ENCODE data around the gene ENOX1.

ENOX1 gene

DNA sequence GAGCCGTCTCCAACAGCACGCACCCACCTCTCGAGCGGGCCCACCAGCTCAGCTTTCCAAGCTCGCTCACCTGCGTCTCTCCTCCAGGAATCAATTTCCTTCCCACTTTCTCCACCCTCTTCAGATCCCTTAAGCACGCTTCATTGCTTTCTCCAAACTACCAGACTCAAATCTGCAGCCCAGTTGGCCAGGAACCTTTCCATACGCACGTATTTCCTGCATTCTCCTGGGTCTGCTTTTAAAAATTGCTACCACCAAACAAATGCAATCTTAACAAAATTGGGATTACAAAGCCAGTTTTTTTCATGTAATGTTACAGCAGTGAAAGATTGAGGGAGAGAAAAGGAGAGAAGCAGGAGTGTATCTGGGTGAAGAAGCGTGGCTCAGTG lies 1.5 kb downstream of the ENOX1 start:
- no peak for DNase-seq

DNA sequence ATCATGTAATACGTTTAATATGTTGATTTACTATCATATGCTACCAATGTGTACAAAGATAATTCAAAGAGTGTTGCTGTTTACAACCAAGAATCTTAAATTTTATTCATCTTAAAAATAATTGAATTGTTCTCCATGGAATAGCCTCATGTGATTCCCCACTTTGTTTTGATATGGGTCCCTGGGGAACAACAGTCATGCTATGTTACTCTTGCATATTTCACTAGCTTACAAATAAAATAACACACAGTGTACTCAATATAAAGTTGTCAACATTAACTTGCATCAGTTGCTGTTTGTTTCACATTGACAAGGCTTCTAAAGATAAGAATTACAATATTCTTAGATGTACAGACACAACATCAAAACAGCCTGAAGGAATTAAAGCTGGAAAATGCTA lies 2.3 kb downstream of the ENOX1 start:
- no peak for DNase-seq

DNA sequence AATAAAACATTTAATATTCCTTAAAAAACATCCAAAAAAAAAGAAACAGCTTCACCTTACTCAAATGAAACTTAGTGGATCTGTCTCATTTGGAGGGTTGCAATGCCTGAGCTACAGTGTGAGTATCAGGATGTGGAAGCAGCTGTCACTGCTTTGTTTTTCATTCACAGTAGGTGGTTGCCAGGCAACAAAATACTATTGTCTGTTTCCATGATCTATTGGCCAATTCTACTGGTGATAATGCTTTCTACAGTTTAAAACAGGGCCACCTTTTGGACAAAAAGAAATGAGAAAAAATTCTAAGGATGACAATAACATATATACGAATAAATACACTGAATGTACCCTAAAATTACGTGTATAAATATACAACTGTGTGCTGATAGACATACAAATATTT lies 3.0 kb downstream of the ENOX1 start:
- no peak for DNase-seq

DNA sequence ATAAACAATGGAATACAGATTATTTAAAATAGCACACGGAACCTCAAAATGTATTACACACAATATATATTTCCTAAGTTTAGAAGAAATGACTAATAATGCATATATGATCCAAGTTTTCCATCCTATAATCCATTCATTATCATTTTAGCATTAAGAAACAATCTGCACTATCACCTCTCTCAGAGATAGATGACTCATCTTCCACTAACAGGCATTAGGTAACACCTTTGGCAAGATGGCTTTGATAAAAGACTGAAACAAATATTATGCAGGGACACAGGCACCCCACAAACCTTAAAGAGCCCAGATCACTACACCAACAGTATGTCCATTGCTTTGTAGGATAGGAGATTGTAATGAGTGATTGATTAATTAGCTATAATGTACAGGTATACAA lies 4.1 kb downstream of the ENOX1 start:
- no peak for DNase-seq

DNA sequence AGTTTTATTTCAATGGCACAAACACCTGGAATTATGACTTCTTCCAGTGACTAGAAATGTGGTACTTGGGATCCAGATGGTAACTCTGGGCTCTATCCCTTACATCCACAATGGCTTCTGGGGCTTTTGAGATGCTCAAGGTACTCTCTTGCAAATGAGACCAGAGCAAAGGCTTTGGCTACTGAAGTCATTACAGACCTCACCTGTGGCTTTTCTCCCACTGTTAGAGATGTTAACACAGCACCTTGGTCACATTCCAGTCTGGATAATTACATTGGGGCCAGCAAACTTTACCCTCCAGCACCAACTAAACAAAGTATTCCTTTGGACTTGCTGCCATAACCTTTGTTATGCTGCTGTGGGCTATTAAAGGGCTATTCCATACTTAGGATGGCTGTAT lies 6.1 kb downstream of the ENOX1 start:
- no peak for DNase-seq

DNA sequence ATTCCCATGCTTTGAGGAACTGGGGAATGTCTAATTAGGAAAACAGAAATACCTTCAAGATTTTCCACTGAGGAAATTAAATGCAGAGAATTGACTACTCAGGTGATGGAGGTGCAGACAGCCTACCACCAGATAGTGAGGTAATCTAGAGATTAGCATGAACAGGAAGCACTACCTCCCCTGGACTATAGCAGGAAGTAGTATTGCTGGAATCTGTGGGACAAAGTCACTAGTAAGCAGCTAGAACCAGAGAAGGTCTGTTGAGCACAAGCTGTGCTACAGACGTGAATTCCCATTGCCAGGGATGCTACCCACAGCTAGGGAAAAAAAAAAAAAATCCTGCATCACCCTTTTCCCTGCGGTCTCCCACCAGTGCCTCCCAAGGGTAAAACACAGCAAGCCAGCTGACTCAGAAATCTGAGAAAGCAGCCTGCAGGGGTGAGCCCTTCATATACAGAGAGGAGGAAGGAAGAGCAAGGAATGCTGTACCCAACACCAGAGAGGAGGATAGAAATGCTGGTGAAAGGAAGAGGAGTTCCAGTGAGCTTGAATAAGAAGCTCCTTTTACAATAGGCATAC lies 10.2 kb downstream of the ENOX1 start:
- DNase-seq, result no peak

DNA sequence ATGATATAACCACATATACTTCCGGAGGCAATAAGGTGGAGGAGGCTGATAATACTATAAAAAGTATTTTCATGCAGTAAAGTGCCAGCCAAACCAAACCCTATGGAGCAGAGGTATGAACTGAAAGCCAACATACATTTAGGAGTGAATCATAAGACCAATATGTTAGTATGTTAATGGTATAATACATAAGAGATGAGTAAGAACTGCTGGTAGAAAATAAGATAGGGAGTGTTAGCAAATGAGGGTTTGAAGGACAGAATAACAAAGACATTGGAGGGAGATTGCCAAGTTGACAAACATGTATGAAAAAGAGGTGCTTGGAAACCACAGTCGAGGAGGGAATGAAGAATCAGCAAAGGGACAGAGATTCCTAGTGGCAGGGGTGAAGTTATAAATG lies 10.8 kb downstream of the ENOX1 start:
- no peak for DNase-seq

DNA sequence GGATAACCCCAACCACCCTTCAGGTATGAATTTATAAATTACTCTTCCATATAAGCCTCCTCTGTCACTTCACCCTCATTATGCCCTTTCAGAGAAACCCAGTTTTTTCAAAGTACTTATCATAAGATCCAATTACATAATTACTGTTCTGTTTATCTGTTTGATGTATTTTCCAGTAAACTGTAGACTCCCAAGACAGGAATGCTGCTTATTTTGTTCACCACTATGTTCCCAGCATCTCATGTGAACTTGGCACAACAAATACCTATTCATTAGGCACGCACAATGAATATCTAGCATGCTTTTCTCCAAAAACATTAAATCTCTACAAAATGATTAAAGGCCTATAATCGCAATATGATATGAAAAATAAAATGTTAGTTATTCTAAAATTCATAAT lies 13.2 kb downstream of the ENOX1 start:
- no peak for DNase-seq

DNA sequence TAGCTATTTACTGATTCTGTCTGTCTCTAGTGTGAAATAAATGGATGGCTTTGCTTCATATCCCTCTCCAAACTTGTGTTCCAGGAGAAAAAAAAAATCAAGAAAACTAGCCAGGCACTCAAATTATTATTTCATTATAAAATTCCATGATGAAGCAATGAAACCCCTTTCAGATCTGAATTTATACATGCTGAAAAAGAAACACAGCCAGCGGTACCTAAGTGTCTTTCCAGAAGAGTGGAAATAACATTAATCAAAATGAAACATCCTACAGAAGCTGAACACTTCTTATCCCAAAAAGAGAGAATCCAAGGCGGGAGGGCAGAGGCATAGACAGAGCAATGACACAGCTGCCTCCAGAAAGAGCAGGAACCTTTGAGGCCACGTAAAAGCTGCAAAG lies 15.9 kb downstream of the ENOX1 start:
- DNase-seq, result no peak

DNA sequence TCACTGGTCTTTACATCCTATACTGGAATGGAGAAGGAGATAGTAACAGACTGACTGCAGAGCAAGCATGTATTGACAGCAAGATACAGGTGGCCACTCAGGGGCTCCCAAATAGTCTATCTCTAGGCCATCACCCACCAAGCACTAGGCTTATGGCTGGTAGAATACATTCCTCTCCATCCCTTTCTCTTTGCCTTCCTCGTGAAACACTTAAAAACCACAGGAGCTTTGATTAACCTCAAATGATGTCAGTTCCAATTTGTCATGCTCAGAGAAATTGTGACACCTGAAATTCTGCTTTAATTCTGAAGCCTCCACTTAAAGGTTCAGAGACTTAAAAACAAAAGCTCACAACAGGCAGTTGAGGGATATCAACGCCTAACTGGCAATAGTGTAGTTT lies 17.2 kb downstream of the ENOX1 start:
- no peak for DNase-seq

DNA sequence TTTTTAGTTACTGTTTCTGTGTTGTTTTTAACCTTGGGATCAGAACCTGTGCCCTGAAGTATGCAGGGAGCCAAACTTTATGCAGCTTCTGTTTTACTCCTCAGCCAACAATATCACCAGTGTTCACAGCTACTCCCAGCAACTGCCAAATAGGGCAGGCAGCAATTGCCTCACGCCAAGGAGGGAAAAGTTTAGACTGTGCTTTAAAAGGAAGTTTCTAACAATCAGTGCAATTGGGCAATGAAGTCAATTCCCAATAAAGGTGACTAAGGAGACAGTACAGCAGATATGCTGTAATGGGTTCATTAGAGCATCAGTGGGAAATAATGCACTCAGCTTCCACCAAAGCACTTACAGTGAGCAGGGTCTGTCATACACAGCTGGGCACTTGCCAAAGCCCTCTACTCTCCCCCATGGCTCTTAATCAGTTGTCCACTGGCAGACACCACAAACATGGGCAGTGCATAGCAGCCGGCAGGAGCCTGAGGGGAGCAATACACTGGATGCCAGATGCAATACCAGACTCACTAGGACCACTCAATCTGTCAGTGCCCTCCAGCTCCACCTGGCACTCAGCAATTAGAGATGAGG lies 19.3 kb downstream of the ENOX1 start:
- DNase-seq, result no peak

DNA sequence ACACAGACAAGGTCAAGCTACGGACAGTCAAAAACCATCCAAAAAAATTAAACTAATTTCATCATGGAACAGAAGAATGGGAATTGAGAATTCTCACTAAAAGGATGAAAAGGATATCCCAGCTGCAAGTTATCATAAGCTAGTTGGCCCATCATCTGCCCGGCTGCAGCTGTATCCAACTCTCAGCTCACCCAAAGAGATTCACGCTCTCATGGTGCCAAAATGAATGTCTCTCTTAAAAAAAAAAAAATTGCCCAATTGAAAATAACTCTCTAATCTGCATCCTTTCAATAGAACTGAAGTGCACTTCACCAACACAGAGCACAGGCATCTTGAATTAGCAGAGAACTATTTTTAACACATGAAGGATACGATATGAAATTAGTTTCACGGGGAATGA lies 20.0 kb downstream of the ENOX1 start:
- no peak for DNase-seq

DNA sequence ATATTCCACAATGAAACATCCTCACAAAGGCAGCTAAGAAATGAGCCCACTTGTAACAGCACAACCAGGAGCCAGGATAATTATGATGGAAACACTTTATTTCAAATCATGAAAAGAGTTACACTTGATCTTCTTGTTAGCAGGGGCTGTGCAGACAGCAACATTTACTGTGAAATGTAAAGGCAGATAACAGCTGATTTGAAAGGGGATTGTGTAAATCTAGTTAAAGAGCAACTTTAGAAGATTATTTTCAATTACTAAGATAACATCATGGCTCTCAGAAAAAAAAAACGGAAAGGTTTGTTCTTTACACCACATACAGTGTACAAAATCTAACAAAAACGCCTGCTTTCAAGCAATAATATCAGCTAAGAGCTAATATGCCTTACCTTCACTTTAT lies 22.4 kb downstream of the ENOX1 start:
- DNase-seq, result no peak

DNA sequence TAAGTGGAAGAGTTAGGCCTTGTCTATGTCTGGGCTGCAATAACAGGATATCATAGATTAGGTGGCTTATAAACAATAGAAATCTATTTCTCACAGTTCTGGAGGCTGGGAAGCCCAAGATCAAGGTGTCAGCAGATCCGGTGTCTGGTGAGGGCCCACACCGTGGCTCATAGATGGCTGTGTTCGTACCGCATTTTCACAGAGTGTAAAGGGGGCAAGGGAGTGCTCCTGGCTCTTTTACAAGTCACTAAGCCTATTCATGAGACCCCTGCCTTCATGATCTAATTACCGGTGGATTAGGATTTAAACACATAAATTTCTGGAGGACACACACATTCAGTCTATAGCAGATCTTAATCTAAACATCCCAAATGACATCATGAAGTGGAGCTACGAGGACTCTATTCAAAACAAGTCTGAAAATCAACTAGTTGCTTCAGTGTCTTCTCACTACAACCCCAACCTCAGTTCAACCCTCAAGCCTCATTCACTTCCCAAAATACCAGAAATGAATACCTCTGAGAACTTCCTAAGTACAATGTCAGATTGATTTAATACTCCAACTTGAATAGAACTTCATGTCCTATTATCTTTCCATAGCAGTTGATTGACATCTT lies 23.5 kb downstream of the ENOX1 start:
- DNase-seq, result no peak

DNA sequence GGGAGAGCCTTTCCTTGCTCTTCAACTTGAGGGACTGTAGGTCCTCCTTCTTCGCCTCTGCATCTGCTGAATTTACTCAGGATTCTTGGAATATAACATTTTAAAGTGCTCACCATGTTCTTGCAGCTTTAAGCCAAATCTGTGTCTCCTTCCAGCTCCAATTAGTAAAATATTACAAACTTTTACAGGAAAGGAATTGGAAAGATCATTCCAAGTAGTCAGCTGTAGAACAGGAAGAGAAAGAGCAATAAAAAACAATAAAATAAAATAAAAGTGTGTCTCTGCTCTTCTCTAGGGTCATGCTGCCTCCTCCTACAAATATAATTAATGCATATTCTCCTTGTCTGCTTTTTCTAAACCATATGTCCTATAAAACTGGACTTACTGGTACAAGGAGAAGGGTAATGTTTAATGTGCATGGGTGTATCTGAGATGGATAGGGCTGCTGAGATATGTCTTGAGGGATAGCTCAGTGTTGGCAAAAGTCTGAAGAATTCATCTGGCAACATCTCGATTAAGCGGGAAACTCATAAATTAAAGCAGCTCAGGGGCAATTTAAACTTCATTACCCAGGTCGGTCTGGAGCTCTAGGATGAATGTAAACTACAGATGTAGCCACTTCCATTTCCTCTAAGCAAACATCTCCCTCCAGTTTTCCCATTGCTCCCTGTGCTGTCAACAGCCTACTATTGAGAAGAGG lies 25.0 kb downstream of the ENOX1 start:
- DNase-seq, result no peak

DNA sequence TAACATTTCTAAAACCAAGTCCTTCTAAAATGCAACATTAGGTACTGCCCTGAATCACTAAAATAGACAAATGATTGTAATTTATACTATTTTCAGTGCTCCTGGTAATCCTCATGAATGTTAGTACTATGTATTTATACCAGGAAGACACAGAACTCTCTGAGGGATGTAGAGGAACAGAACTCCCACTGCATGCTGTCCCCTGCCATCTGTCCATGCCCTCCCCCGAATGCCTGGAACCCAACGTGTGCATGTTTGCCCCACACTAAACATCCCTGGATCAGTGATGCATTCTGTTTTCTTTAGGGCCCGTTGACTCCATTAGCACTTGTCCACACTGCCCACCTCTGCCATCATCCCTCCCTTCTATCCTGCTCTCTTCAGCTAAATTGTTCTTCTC lies 26.5 kb downstream of the ENOX1 start:
- DNase-seq, result no peak

DNA sequence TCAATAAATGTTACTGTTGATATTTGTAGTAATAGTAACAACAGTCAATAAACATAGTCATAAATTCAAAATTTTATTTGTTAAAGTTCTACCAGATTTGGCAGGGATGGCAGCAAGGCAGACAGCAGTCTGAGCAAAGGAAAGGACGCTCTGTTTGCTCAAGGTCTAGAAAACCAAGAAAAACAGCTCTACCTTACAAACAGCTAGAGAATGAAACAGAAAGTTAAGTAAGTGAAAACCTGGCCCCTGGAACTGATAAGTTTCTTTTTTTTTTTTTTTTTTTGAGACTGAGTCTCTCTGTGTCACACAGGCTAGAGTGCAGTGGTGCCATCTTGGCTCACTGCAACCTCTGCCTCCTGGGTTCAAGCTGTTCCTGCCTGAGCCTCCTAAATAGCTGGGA lies 27.9 kb downstream of the ENOX1 start:
- DNase-seq, result no peak

DNA sequence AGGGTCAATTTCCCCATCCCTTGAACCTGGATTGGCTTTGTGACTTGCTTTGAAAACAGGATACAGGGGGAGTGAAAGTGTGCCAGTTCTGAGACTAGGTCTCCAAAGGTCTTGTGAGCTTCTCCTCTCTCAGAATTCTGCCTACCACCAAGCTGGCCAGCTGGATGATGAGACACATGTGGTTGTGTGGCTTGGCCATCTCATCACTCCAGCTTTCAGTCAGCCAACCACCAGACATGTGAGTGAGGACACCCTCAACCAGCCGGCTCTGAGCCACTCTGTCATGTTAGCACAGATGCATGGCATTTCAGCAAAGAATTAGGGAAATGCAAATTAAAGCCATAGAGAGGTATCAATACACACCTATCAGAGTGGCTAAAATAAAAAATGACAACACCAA lies 29.5 kb downstream of the ENOX1 start:
- DNase-seq, result no peak

DNA sequence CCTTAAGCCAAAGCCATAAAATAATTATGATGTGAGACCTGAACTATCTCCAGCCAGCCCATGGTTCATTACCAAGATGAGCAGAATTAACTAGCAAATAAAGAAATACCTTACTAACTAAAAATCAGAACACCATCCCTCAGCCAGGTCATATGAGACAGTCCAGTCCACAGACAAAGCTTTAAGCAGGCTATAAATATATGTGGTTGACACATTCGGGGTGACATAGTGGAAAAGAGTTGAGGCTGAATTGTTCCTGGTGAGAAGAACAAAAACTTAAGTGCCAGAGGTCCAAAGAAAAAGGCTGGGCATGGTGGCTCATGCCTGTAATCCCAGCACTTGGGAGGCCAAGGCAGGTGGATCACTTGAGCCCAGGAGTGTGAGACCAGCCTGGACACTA lies 30.9 kb downstream of the ENOX1 start:
- DNase-seq, result no peak

DNA sequence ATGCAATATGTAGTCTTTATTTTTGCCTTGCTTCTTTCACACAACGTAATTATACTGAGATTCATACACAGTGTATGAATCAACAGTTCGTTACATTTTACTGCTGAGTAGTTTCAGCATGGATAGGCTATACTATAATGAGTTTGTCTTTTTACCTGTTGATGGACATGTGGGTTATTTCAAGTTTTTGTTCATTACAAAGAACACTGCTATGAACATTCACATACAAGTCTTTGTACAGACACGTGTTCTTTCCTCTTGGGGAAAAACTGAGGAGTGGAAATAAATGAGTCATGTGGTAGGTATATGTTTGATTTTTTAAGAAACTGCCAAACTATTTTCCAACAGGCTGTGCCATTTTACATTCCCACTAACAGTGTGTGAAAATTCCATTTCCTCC lies 35.1 kb downstream of the ENOX1 start:
- DNase-seq, result no peak

DNA sequence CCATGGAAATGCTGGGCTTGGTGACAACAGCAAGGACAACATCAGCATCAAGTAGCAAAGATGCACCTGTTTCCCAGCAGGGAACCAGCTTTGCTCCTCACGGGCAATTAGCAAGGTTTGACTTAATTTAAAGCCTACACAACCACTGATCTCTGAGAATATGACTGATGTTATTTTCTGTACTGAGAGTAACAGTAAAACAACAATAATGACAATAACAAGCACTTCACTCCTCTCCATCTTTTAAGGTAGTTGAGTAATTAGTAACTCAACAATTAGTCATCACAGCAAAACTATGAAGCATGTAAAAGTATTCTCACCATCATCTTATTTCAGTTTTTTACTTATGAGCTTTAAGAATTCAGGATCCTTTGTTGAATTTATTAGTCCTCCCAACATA lies 37.3 kb downstream of the ENOX1 start:
- DNase-seq, result no peak

DNA sequence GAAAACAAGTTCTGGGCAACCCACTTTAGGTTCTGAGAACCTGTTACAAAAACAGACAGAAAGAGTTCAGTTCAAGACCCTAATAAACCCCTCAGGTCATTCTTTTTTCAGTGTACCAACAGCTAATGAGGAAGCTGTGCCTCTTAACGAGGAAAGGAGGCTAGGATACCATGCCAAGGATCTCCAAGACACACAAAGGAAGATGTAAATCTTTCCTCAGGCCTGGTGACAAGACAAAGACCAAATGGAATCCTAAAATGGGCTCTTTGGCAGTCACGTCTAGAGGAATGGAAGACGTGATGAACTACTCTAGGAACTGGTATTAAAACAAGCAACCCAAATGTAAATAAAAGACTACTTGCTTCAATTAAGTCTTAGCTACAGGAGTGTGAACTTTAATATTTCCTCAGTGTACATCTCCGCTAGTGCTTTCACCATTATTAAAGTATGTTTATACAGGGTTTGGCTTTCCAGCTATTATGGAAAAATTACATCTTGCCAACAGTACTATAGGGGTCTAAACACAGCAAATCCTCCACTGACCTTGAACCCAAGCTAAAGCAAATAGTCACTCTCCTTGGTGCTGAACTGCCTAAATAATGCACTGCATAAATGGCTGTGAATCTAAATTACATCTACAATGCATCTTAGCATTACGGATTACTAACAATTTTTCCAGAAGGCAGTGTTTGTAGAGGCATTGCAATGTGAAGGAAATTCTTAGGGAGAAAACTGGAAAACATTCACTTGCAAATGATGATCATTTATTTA lies 42.3 kb downstream of the ENOX1 start:
- no peak for DNase-seq

DNA sequence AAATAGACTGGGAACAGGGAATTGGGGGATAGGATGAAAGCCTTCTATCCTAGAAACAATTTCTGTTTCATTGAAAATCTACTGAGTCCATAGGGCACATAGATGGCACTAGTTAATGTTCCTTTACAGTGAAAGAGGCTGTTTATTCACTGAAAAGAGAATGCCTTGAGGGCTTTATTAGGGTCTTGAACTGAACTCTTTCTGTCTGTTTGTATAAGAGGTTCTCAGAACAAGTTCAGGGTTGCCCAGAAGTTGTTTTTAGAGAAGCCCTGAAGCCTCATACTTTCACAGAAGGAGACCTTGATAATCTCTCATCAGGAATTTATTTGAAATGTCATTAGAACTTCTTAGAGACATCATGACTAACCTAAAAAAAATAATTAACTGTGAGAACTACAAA lies 43.9 kb downstream of the ENOX1 start:
- DNase-seq, result no peak

Data from effector CD8-positive, alpha-beta T cell (primary cell).